ENCODE measurements around the gene ASB2.

- no peak for TF ChIP-seq CTCF (IDR thresholded peaks at IDR 0.05)
- TF ChIP-seq POLR2A (IDR thresholded peaks at IDR 0.05), result no peak
- no peak for TF ChIP-seq POLR2AphosphoS5 (IDR thresholded peaks at IDR 0.05; ENCODE audit: insufficient read depth in 1 of 2, low read depth in 1 of 2)
Measured at GRCh38 chr14:93991212-93991611, 14.8 kb upstream of the ASB2 start.
